ENCODE results near the gene TMEM134.

Gene TMEM134

GRCh38 chr11:67463186-67463585, 5.9 kb downstream of the TMEM134 start:
- DNase-seq (ENCODE audit: low read depth in 1 of 2, low spot score in 1 of 2) = no peak

- no peak for DNase-seq (ENCODE audit: low read depth in 1 of 2, low spot score in 1 of 2)
Observed at GRCh38 chr11:67458266-67458665, 10.8 kb downstream of the TMEM134 start.

- DNase-seq (ENCODE audit: low read depth in 1 of 2, low spot score in 1 of 2) = no peak
Observed at GRCh38 chr11:67457453-67457852, 11.6 kb downstream of the TMEM134 start.

- DNase-seq (ENCODE audit: low read depth in 1 of 2, low spot score in 1 of 2) = no peak
Observed at GRCh38 chr11:67456068-67456705, 12.9 kb downstream of the TMEM134 start.

- no peak for DNase-seq (ENCODE audit: low read depth in 1 of 2, low spot score in 1 of 2)
Observed at GRCh38 chr11:67455054-67455453, 14.0 kb downstream of the TMEM134 start, which contains the start of gene CABP4. TSS of gene CABP4 (plus strand) at chr11:67455354. CDS start at chr11:67455424, 70 bp downstream.

GRCh38 chr11:67453816-67454732, 15.0 kb downstream of the TMEM134 start:
- DNase-seq (ENCODE audit: low read depth in 1 of 2, low spot score in 1 of 2) = no peak

GRCh38 chr11:67452141-67452952, 16.7 kb downstream of the TMEM134 start, which contains the start of gene GPR152:
TSS of gene GPR152 (minus strand) at chr11:67452729. CDS start at chr11:67452724, 5 bp downstream.
- DNase-seq (ENCODE audit: low read depth in 1 of 2, low spot score in 1 of 2) = no peak

GRCh38 chr11:67451658-67451976, 17.4 kb downstream of the TMEM134 start:
- no peak for DNase-seq (ENCODE audit: low read depth in 1 of 2, low spot score in 1 of 2)

- DNase-seq (ENCODE audit: low read depth in 1 of 2, low spot score in 1 of 2) = no peak
Observed at GRCh38 chr11:67450796-67451657, 18.0 kb downstream of the TMEM134 start.

GRCh38 chr11:67449116-67449844, 19.8 kb downstream of the TMEM134 start:
- DNase-seq (ENCODE audit: low read depth in 1 of 2, low spot score in 1 of 2) = no peak

GRCh38 chr11:67448220-67448609, 20.8 kb downstream of the TMEM134 start:
- DNase-seq (ENCODE audit: low read depth in 1 of 2, low spot score in 1 of 2) = no peak

- DNase-seq (ENCODE audit: low read depth in 1 of 2, low spot score in 1 of 2) = no peak
Observed at GRCh38 chr11:67445515-67445914, 23.5 kb downstream of the TMEM134 start.

- no peak for DNase-seq (ENCODE audit: low read depth in 1 of 2, low spot score in 1 of 2)
Observed at GRCh38 chr11:67442504-67443404, 26.3 kb downstream of the TMEM134 start.

- no peak for DNase-seq (ENCODE audit: low read depth in 1 of 2, low spot score in 1 of 2)
Observed at GRCh38 chr11:67441731-67442351, 27.2 kb downstream of the TMEM134 start.

GRCh38 chr11:67441098-67441563, 27.9 kb downstream of the TMEM134 start:
- no peak for DNase-seq (ENCODE audit: low read depth in 1 of 2, low spot score in 1 of 2)

- DNase-seq (ENCODE audit: low read depth in 1 of 2, low spot score in 1 of 2) = no peak
Observed at GRCh38 chr11:67440229-67441097, 28.6 kb downstream of the TMEM134 start.
